Thyroid gland (tissue), 4 donors: ENCODE data around the gene YJEFN3. TPM values are rescaled to one million over a fixed set of nuclear protein-coding genes. Genes with fewer than 3 reads are reported as not detected.

Source experiments
- DNase-seq, 2 donors: peaks; one replicate each; pipeline ENCODE4 v3.0.0-alpha.2; 2019
- H3K27ac ChIP-seq, 3 donors: fragments of 200-600 bp; sonication (generic); 1 replicate in 2 of 3; 2 replicates in 1 of 3; pipeline ENCODE4 v1.5.1; 2016 to 2019; ENCODE audit warnings: mild to moderate bottlenecking in 1 of 3, moderate library complexity in 1 of 3
- H3K27me3 ChIP-seq: fragments of 200-600 bp; sonication (generic); one replicate; pipeline ENCODE4 v1.5.1; 2019
- H3K36me3 ChIP-seq, 2 donors: fragments of 200-600 bp; sonication (generic); one replicate each; pipeline ENCODE4 v1.5.1; 2016 to 2019
- H3K4me1 ChIP-seq, 2 donors: fragments of 200-600 bp; sonication (generic); one replicate each; pipeline ENCODE4 v1.5.1; 2017 to 2019
- H3K4me3 ChIP-seq, 3 donors: fragments of 200-600 bp; sonication (generic); replicated peaks in 1 of 3; 1 replicate in 2 of 3; 2 replicates in 1 of 3; pipeline ENCODE4 v1.5.1; 2016; ENCODE audit warnings: mild to moderate bottlenecking in 1 of 3
- H3K9me3 ChIP-seq: fragments of 200-600 bp; sonication (generic); one replicate; pipeline ENCODE4 v1.5.1; 2017
- POLR2A ChIP-seq, 2 donors: fragments of 450-650 bp; IDR thresholded peaks; one replicate each; pipeline ENCODE4 v1.6.1; 2017; ENCODE audit warnings: antibody characterized with exemption in 2 of 2, mild to moderate bottlenecking in 2 of 2, moderate library complexity in 1 of 2
- WGBS, 2 donors: methylation state at CpG; one replicate each; pipeline ENCODE4 v1.1.5; 2017; 5-methylcytosine and 5-hydroxymethylcytosine counted together
- intact Hi-C: fragments of 100-400 bp; cut with DNase I; formaldehyde crosslinking; loops from one replicate; pipeline ENCODE4 v1.15.1; 2023
- total RNA-seq, 4 donors: library from RNA; depleted of rRNA; stranded (reverse); fragments of >200 nt; gene quantifications; one replicate each; pipeline ENCODE4 v1.2.3, GENCODE V29; 2016
- TF ChIP-seq, protein P1 (sequence below), 6 experiments: fragments of 200-600 bp in 3 of 6; fragments of 450-650 bp in 3 of 6; sonication (generic) in 3 of 6; IDR thresholded peaks; one replicate each; pipeline ENCODE4 v1.5.1; 2016 to 2019; ENCODE audit warnings: antibody characterized with exemption in 6 of 6, mild to moderate bottlenecking in 2 of 6, inconsistent platforms in 1 of 6, moderate library complexity in 1 of 6

YJEFN3 gene
- total RNA-seq, 4 donors from 2014 or later = 1.9 to 7.2 (median 2.6) TPM; not detected in 1

DNA sequence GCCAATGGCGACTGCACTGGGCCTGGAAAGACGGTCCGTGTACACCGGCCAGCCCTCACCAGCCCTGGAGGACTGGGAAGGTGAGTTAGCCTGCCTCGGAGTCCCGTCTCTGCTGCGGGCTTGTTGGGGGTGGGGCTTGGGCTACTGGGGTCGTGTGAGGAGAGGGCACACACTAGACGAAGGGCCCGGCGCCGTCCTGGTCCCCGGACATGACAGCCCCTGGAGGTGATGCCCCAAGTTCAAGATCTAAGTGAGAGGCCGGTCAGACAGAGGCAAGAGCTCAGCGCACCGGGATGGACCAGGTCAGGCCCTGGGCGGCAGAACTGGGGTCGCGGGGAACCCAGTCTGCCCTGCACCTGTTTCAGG lies 11.0 kb downstream of the YJEFN3 start:
- no peak for DNase-seq
- Histone ChIP-seq H3K36me3 (no peaks in the 10 kb centered on the region), H3K4me3 (no peak overlapping the region), H3K4me1 (peaks cover 25 to 26% of the 10 kb centered on the region in 2 donors), H3K27ac (no peak overlapping the region), H3K27me3 (no peaks in the 10 kb centered on the region), H3K9me3 (no peaks in the 10 kb centered on the region)
- no peak for TF ChIP-seq POLR2A (IDR thresholded peaks at IDR 0.05)
- TF ChIP-seq, protein P1, sequence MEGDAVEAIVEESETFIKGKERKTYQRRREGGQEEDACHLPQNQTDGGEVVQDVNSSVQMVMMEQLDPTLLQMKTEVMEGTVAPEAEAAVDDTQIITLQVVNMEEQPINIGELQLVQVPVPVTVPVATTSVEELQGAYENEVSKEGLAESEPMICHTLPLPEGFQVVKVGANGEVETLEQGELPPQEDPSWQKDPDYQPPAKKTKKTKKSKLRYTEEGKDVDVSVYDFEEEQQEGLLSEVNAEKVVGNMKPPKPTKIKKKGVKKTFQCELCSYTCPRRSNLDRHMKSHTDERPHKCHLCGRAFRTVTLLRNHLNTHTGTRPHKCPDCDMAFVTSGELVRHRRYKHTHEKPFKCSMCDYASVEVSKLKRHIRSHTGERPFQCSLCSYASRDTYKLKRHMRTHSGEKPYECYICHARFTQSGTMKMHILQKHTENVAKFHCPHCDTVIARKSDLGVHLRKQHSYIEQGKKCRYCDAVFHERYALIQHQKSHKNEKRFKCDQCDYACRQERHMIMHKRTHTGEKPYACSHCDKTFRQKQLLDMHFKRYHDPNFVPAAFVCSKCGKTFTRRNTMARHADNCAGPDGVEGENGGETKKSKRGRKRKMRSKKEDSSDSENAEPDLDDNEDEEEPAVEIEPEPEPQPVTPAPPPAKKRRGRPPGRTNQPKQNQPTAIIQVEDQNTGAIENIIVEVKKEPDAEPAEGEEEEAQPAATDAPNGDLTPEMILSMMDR (IDR thresholded peaks at IDR 0.05) = no peak
- 42 to 50% methylated on average over 10 to 15 of the region's 19 CpGs for WGBS, 2 donors
- intact Hi-C loops = no loop called here

DNA sequence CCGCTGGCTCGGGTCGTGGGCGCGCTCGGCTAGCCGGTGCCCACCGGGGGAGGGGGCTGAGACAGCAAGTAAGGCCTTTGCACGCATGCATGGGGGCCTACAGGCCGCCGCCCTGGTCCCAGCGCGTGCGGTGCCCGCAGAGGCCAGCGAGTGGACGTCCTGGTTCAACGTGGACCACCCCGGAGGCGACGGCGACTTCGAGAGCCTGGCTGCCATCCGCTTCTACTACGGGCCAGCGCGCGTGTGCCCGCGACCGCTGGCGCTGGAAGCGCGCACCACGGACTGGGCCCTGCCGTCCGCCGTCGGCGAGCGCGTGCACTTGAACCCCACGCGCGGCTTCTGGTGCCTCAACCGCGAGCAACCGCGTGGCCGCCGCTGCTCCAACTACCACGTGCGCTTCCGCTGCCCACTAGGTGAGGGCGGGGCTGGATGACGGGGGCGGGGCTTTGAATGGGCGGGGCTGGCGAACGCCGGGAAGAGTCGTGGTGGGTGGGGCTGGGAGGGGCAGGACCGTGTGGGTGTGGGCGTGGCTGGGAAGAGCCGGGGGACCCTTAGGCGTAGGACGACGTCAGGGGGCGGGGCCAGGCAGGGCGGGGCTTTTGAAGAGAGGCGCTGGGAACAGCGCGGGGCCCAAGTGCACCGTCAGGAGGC lies 11.5 kb downstream of the YJEFN3 start:
- Histone ChIP-seq H3K27me3 (no peaks in the 10 kb centered on the region), H3K9me3 (no peaks in the 10 kb centered on the region), H3K4me1 (peaks cover 25 to 26% of the 10 kb centered on the region in 2 donors), H3K36me3 (no peaks in the 10 kb centered on the region), H3K27ac (no peak overlapping the region), H3K4me3 (peak overlapping the region in 1 of 3 donors; percentile 19)
- WGBS, 2 donors = 2 to 28% methylated on average over 9 to 11 of the region's 74 CpGs
- TF ChIP-seq, protein P1 (IDR thresholded peaks at IDR 0.05) = no peak
- intact Hi-C loops = no loop called here
- DNase-seq = peak; percentile 55 to 72

DNA sequence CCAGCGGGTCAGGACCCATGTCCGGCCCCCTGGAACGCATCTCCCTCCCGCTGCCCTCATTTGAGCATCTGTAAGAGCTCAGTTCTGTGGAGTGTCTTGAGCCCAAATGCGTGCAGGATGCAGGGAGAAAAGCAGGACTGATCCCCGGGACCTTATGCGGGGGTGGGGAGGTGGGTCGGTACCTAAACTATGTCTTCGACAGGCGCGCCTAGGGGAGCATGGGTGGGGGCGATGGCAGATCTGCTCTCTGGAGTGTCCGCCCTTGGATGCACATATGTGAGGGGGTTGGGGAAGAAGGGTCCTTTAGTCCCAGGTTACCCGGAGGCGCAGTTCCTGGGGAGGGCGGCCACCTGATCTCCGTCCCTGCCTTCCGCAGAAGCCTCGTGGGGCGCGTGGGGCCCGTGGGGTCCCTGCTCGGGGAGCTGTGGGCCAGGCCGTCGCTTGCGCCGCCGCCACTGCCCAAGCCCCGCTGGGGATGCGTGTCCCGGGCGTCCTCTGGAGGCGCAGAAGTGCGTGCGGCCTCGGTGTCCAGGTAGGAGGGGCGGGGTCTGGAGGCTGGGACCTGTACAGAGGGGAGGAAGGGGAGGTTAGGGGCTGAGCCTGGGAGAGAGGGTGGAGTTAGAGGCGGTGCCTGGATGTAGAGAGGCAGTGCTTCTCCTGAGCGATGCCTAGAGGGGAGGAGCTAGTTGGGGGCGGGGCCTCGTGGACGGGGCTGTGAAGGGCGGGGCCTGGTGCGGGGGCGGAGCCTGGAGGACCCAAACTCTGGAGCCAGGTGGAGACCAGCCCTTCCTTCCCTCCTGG lies 12.2 kb downstream of the YJEFN3 start:
- H3K27ac ChIP-seq = no peak overlapping the region
- no peaks in the 10 kb centered on the region for H3K36me3 ChIP-seq
- H3K4me1 ChIP-seq = peaks cover 25 to 26% of the 10 kb centered on the region in 2 donors
- TF ChIP-seq, protein P1 (IDR thresholded peaks at IDR 0.05) = no peak
- TF ChIP-seq POLR2A (IDR thresholded peaks at IDR 0.05) = no peak
- no peaks in the 10 kb centered on the region for H3K27me3 ChIP-seq
- intact Hi-C loops = no loop called here
- 6 to 10% methylated on average over 21 to 31 of the region's 45 CpGs for WGBS, 2 donors
- H3K4me3 ChIP-seq = peak overlapping the region in 1 of 3 donors; percentile 19
- H3K9me3 ChIP-seq = no peaks in the 10 kb centered on the region
- DNase-seq = peak; percentile 41 to 47

DNA sequence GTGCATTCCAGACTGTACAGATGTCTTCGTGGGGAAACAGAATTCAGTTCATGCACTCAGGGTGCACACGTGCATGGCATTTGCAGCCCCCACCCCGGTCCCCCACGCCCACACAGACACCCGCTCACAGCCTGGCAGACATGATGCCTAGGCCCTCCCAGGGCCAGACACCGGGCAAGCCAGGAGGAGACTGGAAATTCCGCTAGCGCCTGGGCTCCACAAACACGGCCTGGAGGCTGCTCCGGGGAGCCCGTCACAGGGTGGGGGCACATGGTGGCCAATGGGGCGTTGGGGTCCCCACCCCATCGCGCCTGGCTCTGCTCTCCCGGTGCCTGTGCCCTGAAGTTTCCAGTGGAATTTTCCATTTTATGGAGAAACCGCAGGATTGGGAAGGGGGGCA lies 12.9 kb downstream of the YJEFN3 start:
- no peak overlapping the region for H3K4me3 ChIP-seq
- intact Hi-C loops = no loop called here
- no peaks in the 10 kb centered on the region for H3K9me3 ChIP-seq
- no peak for DNase-seq
- no peaks in the 10 kb centered on the region for H3K27me3 ChIP-seq
- H3K36me3 ChIP-seq = no peaks in the 10 kb centered on the region
- WGBS, 2 donors = 90 to 91% methylated on average over 8 to 13 of the region's 16 CpGs
- H3K4me1 ChIP-seq = peaks cover 25 to 26% of the 10 kb centered on the region in 2 donors
- no peak overlapping the region for H3K27ac ChIP-seq
- TF ChIP-seq, protein P1 (IDR thresholded peaks at IDR 0.05) = no peak
- no peak for TF ChIP-seq POLR2A (IDR thresholded peaks at IDR 0.05)

DNA sequence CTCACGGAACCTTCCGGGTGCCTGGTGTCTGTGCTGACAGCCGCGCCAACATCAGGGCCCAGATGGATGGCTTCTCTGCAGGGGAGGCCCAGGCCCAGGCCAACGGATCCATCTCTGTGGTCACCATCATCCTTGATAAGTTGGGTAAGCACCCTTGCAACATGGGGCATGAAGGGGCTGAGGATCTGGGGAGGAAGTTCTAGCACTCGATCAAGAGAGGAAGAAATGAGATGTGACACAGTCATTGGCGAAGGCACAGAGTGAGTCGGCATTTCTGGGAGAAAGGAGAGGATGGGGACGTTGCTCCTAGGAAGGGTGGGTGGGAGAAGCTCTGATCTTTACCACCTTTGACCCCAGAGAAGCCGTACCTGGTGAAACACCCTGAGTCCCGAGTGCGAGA lies 13.8 kb downstream of the YJEFN3 start:
- no peak for DNase-seq
- Histone ChIP-seq H3K27ac (no peak overlapping the region), H3K4me3 (no peak overlapping the region), H3K4me1 (peaks cover 25 to 26% of the 10 kb centered on the region in 2 donors), H3K36me3 (no peaks in the 10 kb centered on the region), H3K9me3 (no peaks in the 10 kb centered on the region), H3K27me3 (no peaks in the 10 kb centered on the region)
- 80 to 89% methylated on average over 12 of the region's 12 CpGs for WGBS, 2 donors
- intact Hi-C loops = no loop called here
- TF ChIP-seq, protein P1 (IDR thresholded peaks at IDR 0.05) = no peak
- no peak for TF ChIP-seq POLR2A (IDR thresholded peaks at IDR 0.05)
